ENCODE data around the gene CRY2.

CRY2 gene

DNA sequence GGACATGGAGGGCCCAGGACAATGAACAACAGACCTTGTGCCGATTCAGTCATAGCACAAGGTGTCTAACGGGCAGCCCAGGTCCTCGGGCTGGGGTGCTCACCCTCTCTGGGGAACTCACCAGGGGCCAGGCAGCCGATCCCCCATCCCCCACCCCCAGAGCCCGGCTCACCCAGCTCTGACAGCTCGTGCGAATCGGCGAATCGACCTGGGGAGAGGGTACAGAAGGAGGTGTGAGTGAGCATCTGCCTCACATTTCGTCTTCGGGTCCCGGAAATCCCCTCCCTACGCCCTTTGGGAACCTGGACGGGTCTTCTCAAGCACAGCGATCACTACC, 70.0 kb downstream of the CRY2 start:
- in situ Hi-C loops (cut with HindIII; ENCODE audit: low sequenced_read_pairs), result no loop called here

DNA sequence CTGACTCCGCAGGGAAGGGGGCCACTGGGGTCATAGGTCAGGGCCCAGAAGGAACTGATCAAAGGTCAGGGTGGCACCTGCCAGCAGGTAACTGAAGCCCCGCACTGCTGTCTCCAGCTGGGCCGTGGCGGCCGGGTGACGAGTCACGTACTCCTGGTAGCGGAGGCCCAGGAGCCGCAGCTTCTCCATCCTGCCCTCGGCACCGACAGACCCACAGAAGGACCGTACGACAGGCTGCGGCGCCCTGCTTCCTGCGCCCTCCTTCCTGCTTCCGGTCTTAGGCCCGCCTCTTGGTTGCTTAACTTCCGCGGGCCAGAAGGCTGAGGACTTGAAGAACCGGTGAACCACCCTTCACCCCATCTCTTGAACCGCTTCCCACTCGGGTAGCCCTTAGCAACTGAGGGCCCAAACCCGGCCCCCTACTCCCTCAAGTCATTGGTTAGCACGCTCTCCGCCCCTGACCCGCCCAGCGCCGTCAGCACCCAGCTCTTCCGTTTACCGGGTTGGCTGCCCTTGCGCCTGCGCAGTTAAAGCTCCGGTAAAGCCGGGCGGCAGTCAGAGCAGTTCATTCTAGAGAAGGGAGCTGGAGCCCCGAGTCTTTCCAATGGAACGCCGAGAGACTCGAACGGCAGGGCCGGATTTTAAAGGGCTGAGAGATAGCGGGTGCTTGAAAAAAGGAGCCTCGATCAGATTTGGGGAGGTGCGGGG, 70.5 kb downstream of the CRY2 start, which contains the start of gene PEX16:
TSS of gene PEX16 (minus strand) at position 255 of the 708 bp plus-strand sequence. CDS start at position 189, 66 bp downstream.
- in situ Hi-C loops (cut with HindIII; ENCODE audit: low sequenced_read_pairs), result no loop called here

DNA sequence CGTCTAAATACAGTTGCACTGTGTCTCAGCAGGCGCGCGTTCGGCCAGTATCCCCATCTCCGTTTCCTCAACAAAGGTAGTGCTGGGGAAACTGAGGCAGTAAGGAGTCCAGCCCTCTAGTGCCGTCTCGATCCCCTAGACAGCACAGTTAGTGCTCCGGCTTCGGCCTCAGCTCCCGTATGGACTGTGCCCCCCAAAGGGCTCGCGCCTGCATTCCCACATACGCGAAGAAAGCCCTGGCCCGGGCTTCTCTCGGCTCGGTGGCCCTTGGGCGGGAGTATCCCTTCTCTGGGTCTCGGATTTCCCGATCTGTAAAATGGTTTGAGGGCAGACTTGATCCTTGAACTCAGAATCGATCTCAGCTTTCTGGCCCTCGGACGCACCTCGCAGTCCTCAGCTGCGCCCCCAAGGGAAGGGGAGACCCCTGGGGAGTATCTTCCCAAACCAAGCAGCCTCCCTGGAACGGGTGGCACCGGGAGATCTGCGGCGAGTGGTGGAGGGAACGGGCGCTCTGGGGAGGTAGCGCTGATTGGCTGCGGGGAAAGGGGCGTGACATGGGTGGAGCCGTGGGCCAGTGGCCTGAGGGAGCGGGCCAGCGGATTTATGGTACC, 71.2 kb downstream of the CRY2 start:
- in situ Hi-C loops (cut with HindIII; ENCODE audit: low sequenced_read_pairs), result no loop called here

DNA sequence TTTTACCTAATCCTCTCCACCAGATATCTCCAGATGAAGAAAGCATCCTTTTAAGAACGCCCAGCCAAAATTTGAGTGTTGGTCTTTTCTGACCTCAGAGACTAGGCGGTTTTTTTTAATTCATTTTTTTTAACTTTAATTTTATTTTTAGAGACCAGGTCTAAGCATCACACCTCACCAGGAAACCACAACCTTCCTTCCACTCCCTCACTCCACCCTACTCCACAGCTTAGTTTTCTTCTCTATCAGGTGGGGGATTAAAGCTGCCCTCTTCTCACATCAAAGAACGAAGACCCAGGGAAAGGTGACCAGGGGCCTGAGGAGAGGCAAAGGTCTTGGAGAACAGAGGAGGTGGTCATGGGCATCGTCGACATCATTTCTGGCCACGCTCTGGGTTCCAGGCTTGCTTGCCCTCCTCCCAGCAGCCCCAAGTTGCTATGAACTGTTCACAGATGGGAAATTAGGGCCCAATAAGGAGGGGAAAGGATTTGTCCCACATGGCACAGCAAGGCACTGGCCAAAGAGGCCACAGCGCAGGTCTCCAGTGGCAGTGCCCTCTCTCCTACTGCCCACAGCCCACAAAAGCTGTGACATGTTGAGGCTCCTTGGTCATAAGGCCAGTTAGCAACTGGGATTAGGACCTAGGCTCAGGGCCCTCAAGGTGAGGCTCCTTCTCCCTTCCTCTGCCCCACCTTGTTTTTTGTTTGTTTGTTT, 71.8 kb downstream of the CRY2 start:
- in situ Hi-C loops (cut with HindIII; ENCODE audit: low sequenced_read_pairs), result no loop called here

DNA sequence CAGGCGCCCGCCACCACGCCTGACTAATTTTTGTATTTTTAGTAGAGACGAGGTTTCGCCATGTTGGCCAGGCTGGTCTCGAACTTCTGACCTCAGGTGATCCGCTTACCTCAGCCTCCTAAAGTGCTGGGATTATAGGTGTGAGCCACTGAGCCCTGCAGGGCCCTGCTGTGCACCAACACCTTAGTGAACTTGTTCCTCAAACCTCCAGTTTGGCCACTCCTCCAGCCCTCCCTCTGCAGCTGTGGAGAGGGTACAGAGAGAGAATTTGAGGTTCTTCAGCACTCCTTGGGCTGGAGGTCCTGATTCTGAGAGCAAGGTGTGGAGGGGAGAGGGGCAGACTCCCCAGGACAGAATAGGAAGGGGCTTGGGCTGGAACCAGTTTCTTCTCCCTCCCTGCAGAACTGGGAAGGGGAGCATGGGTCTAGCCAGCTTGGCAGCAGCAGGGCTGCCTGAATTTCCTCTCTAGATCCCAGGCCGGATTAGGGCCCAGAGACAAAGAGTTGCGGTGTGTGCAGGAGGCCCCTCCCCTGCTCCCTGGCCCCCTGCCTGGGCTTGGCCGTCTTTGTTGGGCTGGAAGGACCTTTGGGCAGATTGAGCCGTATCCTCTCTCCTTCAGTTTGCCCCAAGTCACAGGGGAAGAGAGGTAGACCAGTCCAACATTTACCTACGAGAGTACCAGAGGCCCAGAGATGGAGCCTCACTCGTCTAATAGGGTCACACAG, 72.7 kb downstream of the CRY2 start:
- in situ Hi-C loops (cut with HindIII; ENCODE audit: low sequenced_read_pairs), result no loop called here

DNA sequence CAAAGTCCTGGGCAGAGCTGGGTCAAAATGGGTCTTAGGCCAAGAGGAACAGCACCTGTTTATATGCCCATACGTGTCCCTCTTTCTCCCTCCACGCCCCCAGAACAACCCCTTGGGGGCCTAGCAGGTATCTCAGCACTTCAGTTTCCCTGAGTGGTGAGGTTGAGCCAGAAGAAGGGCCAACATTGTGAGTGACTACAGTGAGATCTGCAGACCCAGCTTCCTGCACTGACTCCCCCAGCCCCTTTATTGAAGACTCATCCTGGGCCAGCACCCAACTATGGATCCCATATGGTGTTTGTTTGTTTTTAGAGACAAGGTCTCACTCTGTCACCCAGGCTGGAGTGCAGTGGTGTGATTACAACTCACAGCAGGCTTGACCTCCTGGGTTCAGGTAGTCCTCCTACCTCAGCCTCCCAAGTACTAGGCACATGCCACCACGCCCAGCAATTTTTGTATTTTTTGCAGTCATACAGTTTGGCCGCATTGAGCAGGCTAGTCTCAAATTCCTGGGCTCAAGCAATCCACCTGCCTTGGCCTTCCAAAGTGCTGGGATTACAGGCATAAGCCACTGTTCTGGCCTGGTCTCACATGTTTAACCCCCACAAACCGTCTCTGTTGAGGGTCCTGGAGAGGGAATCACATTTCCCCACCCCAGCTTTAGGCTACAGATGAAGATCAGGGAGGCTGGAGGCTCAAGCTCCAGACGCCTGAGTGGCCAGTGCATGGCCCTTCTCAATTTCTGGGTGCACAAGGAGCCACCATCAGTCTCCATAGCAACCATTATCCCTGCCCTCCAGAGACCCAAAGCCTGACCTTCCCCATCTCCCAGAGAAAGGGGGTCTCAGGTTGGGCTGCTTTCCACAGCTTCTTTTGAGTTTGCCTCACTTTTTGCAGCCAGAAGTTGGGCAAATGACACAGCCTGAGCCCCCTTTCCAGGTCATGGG, 73.5 kb downstream of the CRY2 start:
- in situ Hi-C loops (cut with HindIII; ENCODE audit: low sequenced_read_pairs), result no loop called here

DNA sequence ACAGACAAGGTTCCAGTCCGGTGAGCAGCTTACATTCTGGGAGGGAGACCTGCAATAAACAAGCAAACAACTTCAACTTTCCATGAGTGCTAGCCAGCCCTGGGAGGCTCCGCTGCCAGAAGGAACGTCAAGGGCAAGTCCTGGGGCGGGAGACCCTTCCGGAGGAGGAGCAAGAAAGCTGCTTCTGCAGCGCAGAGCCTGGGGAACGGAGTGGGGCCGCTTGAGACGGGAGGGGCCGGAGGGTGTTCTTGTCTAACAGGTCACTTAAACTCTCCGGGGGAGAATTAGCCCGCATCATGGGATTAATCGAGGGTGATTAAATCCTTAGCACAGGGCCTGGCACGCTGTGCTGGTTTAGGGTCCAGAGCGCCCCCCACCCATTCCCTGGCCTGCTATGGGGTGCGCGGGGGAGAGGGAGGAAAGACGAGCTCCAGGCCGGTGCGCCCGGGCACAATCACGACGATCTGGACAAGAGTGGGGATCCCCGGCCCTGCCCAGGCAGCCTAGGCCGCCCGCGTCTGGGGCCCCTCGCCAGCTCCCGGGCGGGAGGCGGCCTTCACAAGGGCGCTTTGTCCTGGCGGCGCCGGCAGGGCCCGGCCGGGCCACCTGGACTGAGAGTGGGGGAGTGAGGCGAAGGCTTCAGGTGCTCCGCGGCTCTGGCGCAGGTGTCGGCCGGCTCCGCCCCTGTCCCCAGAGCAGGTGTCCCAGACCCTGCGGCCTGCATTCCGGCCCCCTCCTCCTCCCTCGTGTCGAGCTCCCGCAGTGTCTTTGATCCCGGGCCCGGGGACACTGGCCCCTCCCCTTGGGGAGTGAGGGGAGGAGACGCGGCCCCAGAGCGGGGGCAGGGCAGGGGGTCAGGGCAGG, 74.5 kb downstream of the CRY2 start:
- in situ Hi-C loops (cut with HindIII; ENCODE audit: low sequenced_read_pairs), result no loop called here

DNA sequence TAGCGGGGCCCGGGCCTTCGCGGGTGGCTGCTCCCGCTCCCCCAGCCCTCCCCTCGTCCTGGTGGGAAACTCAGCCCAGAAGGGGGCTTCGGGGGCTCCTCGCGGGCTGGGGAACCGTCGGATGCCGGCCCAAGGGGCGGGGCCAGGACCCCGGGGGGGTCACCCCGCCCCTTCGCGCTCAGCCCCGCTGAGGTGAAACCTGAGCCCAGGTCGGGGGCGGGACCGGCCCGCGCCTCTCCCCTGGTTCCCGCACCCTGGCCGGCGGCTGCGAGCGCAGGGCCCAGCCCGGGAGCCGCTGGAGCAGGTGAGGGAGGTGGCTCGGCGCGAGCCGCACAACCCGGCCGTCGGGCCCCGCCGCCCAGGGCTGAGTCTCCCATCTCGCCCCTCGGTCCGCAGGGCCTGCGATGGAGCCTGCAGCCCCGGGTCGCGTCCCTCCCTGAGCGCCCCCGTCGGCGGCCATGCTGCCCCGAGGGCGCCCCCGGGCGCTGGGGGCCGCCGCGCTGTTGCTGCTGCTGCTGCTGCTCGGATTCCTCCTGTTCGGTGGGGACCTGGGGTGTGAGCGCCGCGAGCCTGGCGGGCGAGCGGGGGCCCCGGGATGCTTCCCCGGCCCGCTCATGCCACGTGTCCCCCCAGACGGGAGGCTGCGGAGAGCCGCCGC, 75.3 kb downstream of the CRY2 start, which contains the start of gene LARGE2:
TSS of gene LARGE2 (plus strand) at position 232 of the 658 bp plus-strand sequence. CDS start at position 459, 227 bp downstream.
- in situ Hi-C loops (cut with HindIII; ENCODE audit: low sequenced_read_pairs), result no loop called here

DNA sequence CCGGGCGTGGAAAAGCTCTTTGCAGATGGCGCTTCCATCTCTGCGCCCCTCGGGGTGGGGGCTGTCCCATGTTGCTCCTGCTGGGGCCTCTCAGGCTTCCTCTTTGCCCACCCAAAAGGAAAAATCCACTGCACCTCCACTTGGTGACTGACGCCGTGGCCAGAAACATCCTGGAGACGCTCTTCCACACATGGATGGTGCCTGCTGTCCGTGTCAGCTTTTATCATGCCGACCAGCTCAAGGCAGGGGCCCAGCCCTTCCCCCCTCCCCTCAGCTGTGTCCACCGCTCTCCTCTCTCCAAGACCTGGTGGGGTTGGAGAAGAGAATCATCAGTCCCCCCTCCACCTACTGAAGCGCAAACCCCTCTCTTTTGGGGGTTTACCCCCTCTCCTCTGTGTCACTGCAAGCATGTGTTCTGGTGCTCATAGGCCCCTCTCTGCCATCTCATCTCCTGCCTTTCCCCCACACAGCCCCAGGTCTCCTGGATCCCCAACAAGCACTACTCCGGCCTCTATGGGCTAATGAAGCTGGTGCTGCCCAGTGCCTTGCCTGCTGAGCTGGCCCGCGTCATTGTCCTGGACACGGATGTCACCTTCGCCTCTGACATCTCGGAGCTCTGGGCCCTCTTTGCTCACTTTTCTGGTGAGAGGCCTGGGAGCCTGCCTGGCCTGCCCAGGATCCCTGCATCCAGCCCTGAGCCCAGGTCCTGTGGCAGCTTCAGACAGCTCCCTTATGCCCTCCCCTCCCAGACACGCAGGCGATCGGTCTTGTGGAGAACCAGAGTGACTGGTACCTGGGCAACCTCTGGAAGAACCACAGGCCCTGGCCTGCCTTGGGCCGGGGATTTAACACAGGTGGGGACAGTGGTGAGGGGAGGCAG, 77.0 kb downstream of the CRY2 start:
- in situ Hi-C loops (cut with HindIII; ENCODE audit: low sequenced_read_pairs), result no loop called here

DNA sequence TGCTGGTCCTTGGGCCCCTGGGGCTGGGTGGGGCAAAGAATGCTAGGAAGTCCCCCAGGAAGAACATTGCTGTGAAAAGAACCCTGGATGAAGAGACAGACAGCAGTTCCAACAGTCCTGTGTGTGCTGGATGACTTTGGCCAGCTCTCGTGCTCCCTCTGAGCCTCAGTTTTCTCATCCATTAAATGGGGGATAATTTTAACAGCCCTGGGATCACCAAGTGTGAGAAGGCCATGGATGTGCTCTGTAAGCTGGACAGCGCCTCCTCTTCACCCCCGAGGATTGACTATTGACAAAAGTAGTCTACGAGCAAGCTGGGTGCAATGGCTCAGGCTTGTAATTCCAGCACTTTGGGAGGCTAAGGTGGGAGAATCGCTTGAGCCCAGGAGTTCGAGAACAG, 77.7 kb downstream of the CRY2 start:
- in situ Hi-C loops (cut with HindIII; ENCODE audit: low sequenced_read_pairs), result no loop called here

DNA sequence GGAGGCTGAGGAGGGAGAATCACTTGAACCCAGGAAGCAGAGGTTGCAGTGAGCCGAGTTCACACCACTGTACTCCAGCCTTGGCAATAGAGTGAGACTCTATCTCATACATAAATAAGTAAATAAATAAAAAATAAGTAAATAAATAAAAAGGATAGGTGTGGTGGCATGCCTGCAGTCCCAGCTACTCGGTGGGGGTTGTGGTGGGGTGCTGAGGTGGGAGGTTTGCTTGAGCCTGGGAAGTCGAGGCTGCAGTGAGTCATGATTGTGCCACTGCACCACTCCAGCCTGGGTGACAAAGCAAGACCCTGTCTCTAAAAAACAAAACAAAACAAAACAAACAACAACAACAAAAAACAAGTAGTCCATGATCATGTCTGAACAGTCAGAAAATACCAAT, 78.3 kb downstream of the CRY2 start:
- in situ Hi-C loops (cut with HindIII; ENCODE audit: low sequenced_read_pairs), result no loop called here

DNA sequence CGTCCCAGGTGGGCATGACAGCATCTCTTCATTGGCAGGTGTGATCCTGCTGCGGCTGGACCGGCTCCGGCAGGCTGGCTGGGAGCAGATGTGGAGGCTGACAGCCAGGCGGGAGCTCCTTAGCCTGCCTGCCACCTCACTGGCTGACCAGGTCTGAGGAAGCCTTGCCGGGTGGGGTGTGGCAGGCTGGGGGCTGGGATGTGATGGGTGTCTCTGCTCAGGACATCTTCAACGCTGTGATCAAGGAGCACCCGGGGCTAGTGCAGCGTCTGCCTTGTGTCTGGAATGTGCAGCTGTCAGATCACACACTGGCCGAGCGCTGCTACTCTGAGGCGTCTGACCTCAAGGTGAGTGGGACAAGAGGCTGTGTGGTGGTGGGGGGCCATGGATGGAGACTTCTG, 78.7 kb downstream of the CRY2 start:
- in situ Hi-C loops (cut with HindIII; ENCODE audit: low sequenced_read_pairs), result no loop called here

DNA sequence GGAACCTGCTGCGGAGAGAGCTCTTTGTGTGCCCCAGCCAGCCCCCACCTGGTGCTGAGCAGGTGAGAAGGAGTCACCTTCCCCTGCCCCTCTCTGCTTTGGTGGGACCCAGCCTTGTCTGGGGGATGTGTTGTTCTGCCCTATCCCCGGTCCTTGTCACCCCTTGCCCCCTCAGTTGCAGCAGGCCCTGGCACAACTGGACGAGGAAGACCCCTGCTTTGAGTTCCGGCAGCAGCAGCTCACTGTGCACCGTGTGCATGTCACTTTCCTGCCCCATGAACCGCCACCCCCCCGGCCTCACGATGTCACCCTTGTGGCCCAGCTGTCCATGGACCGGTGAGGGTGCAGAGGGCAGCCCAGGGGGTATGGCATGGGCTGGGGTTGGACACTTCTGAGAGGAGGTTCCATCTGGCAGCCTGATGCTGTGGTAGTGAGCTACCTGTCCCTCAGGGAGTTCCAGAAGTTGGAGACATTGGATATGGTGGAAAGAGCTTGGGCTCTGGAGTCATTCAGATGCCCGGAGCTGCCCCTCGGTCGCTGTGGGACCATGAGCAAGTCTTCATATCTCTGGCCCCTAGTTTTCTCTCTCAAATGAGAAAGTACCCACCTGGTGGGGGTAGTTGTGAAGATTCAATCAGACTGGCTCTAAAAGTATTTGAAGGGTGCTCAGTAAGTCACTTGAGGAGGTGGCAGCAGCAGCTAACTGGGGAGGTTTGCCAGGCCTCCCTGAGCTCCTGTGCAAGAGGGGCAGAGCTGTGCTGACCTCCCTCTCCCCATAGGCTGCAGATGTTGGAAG, 79.5 kb downstream of the CRY2 start:
- in situ Hi-C loops (cut with HindIII; ENCODE audit: low sequenced_read_pairs), result no loop called here

DNA sequence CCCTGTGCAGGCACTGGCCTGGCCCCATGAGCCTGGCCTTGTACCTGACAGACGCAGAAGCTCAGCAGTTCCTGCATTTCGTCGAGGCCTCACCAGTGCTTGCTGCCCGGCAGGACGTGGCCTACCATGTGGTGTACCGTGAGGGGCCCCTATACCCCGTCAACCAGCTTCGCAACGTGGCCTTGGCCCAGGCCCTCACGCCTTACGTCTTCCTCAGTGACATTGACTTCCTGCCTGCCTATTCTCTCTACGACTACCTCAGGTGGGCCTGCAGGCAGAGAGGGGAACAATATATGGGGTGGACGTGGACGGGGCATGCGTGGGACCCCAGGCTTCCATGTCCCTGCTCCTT, 80.0 kb downstream of the CRY2 start:
- in situ Hi-C loops (cut with HindIII; ENCODE audit: low sequenced_read_pairs), result no loop called here

DNA sequence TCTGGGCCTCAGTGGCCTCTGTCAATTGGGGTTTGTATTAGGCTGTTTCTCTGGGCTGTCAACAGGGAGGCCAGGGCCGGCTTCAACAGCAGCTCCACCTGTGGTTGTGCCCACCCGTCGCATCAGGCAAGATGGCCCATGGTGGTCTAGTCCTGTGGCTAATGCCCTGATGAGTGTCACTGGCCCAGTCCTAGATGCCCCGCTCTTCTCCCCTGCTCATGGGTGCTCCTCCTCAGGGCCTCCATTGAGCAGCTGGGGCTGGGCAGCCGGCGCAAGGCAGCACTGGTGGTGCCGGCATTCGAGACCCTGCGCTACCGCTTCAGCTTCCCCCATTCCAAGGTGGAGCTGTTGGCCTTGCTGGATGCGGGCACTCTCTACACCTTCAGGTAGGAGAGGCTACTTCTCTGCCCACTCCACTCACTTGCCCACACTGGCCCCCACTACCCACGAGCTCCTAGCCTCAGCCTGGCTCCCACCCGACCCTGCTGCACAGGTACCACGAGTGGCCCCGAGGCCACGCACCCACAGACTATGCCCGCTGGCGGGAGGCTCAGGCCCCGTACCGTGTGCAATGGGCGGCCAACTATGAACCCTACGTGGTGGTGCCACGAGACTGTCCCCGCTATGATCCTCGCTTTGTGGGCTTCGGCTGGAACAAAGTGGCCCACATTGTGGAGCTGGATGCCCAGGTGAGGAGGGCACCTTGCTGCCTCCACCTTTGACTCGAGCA, 80.6 kb downstream of the CRY2 start:
- in situ Hi-C loops (cut with HindIII; ENCODE audit: low sequenced_read_pairs), result no loop called here

DNA sequence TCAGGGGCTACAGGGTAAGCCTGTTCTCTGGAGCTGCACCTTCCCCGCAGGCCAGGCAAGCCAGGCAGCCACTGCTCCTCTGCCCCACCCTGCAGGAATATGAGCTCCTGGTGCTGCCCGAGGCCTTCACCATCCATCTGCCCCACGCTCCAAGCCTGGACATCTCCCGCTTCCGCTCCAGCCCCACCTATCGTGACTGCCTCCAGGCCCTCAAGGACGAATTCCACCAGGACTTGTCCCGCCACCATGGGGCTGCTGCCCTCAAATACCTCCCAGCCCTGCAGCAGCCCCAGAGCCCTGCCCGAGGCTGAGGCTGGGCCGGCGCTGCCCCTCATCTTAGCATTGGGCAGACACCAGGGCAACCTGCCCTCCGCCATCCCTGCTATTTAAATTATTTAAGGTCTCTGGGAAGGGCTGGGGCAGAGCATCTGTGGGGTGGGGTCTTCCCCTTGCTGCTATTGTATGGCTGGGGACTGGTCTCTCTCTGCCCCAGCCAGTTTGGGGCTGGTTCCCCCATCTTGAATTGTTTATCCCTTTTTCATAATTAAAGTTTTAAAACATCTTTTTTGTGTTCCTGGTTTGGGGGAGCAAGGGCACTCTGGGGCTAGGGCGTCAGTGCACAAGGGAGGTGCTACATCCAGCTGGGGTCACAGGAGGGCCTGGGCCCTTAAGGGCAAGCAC, 81.4 kb downstream of the CRY2 start:
- in situ Hi-C loops (cut with HindIII; ENCODE audit: low sequenced_read_pairs), result no loop called here
